ENCODE results near the gene MAD1L1.
"Not testable (repeated sequence)": the region's sequence is repeated elsewhere in the genome, so short reads cannot be mapped to it uniquely, and the experiment has no call there.

The MAD1L1 gene

GRCh38 chr7:1977059-1977875, 255.5 kb downstream of the MAD1L1 start:
- DNase-seq = no peak

GRCh38 chr7:1976521-1976920, 256.2 kb downstream of the MAD1L1 start:
- not testable (repeated sequence) for DNase-seq

- DNase-seq = no peak
These were observed 257.2 kb downstream of the MAD1L1 start for GRCh38 chr7:1975581-1975980.

- no peak for DNase-seq
These were observed 257.6 kb downstream of the MAD1L1 start for GRCh38 chr7:1975179-1975578.

GRCh38 chr7:1974290-1975101, 258.2 kb downstream of the MAD1L1 start:
- DNase-seq = no peak

GRCh38 chr7:1973321-1974251, 259.2 kb downstream of the MAD1L1 start:
- no peak for DNase-seq

- no peak for DNase-seq
These were observed 260.0 kb downstream of the MAD1L1 start for GRCh38 chr7:1972744-1973143.

- no peak for DNase-seq
These were observed 260.6 kb downstream of the MAD1L1 start for GRCh38 chr7:1971946-1972654.

- no peak for DNase-seq
These were observed 261.9 kb downstream of the MAD1L1 start for GRCh38 chr7:1970895-1971294.

- DNase-seq = not testable (repeated sequence)
These were observed 262.5 kb downstream of the MAD1L1 start for GRCh38 chr7:1970285-1970660.

- DNase-seq = no peak
These were observed 263.1 kb downstream of the MAD1L1 start for GRCh38 chr7:1969459-1970284.

- DNase-seq = no peak
These were observed 264.2 kb downstream of the MAD1L1 start for GRCh38 chr7:1968397-1969111.

GRCh38 chr7:1967512-1968396, 265.0 kb downstream of the MAD1L1 start:
- no peak for DNase-seq

- no peak for DNase-seq
These were observed 266.0 kb downstream of the MAD1L1 start for GRCh38 chr7:1966631-1967200.

- no peak for DNase-seq
These were observed 267.0 kb downstream of the MAD1L1 start for GRCh38 chr7:1965579-1966294.

- DNase-seq = no peak
These were observed 267.7 kb downstream of the MAD1L1 start for GRCh38 chr7:1964913-1965578.

GRCh38 chr7:1964211-1964912, 268.4 kb downstream of the MAD1L1 start:
- DNase-seq = no peak

Data from effector CD8-positive, alpha-beta T cell (primary cell).